ENCODE measurements around the gene STON2.

DNA sequence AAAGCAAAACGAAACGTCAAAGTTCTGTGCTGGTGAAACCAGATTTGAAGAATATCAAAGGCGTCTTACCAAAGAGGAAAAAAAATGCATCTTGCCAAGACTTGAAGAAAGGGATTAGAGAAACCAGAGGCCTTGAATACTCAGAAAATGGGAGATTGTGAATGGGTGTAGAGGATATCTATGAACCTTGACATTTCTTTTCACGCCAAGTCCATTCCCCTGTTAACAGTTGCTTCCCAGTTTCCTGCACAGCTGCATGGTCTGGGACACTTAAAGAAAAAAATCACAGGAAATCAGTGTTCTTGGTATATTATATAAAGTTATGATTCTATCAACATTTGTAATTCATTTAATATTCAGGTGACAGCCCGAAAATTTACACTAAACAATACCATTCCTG lies 178.0 kb downstream of the STON2 start:
- TF ChIP-seq, protein P1, sequence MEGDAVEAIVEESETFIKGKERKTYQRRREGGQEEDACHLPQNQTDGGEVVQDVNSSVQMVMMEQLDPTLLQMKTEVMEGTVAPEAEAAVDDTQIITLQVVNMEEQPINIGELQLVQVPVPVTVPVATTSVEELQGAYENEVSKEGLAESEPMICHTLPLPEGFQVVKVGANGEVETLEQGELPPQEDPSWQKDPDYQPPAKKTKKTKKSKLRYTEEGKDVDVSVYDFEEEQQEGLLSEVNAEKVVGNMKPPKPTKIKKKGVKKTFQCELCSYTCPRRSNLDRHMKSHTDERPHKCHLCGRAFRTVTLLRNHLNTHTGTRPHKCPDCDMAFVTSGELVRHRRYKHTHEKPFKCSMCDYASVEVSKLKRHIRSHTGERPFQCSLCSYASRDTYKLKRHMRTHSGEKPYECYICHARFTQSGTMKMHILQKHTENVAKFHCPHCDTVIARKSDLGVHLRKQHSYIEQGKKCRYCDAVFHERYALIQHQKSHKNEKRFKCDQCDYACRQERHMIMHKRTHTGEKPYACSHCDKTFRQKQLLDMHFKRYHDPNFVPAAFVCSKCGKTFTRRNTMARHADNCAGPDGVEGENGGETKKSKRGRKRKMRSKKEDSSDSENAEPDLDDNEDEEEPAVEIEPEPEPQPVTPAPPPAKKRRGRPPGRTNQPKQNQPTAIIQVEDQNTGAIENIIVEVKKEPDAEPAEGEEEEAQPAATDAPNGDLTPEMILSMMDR (IDR thresholded peaks at IDR 0.05), result no peak
- no peak for TF ChIP-seq POLR2A (IDR thresholded peaks at IDR 0.05)

All from uterus (tissue), 2 donors.